Activated T-helper 17 cell treated with anti-CD3 and anti-CD28 coated beads, Interleukin-2, amount 50 U/mL, for 72 hours (primary cell): ENCODE measurements around the gene DBF4. TPM values are rescaled to one million over a fixed set of nuclear protein-coding genes. Genes with fewer than 3 reads are reported as not detected.

Source experiments
- total RNA-seq, 2 donors: library from RNA; stranded (reverse); gene quantifications; one replicate each; pipeline ENCODE4 v1.2.3, GENCODE V29; 2022

DBF4 gene
- total RNA-seq, 2 donors from 2014 or later = 50.8 to 76.4 TPM

Other genes with a start within 250 kb of the DBF4 start
- gene RUNDC3B, start 248.1 kb upstream of the DBF4 start, total RNA-seq = under 1 TPM; 0.24 to 0.56 TPM
- 10 to 100 TPM; 45.1 to 47.1 TPM for gene SLC25A40, start 133 bp upstream of the DBF4 start, total RNA-seq
- under 1 TPM; 0.32 to 0.82 TPM for gene ADAM22, start 57.8 kb downstream of the DBF4 start, total RNA-seq